ENCODE data around the gene CD80.

Gene CD80

DNA sequence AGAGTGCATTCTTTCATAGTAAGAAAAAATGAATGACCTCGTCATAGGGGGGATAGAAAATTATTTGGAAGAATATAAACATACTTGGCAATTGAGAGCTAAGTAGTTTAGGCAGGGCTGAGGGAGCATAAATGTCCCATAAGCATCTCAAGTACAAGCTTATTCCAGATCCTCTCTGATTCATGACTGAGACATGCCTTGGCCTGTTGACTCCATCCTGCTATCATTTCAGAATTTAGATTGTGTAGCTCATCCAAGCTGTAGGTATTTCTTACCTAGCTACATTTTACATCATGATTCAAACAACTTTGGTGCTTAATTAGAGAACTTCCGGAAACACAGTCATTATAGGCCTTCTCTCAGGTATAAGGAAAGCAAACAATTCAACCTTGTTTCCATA lies 78.3 kb downstream of the CD80 start:
- TF ChIP-seq CTCF (IDR thresholded peaks at IDR 0.05; ENCODE audit: low read length) (no peak), EZH2 (IDR thresholded peaks at IDR 0.05; ENCODE audit: borderline replicate concordance, low read length) (no peak)
- Histone ChIP-seq H3K27ac (ENCODE audit: low read depth, low read length, poor library complexity, severe bottlenecking) (no peak overlapping the region), H3K79me2 (ENCODE audit: insufficient read depth, low read length) (no peaks in the 10 kb centered on the region), H3K4me3 (ENCODE audit: low read depth, low read length, poor library complexity, severe bottlenecking) (no peak overlapping the region), H3K27me3 (ENCODE audit: insufficient read depth, low read length) (no peaks in the 10 kb centered on the region), H3K4me1 (ENCODE audit: insufficient read depth, low read length, severe bottlenecking) (no peaks in the 10 kb centered on the region), H2AFZ (ENCODE audit: low read length) (no peak overlapping the region), H3K4me2 (ENCODE audit: low read length) (no peak overlapping the region), H3K9me3 (ENCODE audit: low read length) (no peaks in the 10 kb centered on the region), H3K9ac (ENCODE audit: low read length) (no peak overlapping the region), H3K9me2 (ENCODE audit: low read depth, low read length) (no peaks in the 10 kb centered on the region), H3F3A (ENCODE audit: insufficient read depth, low read length) (no peaks in the 10 kb centered on the region), H3K36me3 (ENCODE audit: insufficient read depth, low read length) (peaks cover 66% of the 10 kb centered on the region), H4K20me1 (ENCODE audit: insufficient read depth, low read length) (no peaks in the 10 kb centered on the region)

Data from OCI-LY1 (cell line).